DOHH2 (cell line): Measurements from ENCODE around the gene MAFG.

Experiments used
- H3F3A ChIP-seq: fragments of 200-600 bp; sonication (generic), shearing (Covaris generic); 2 replicates; pipeline ENCODE4 v1.6.0; 2016; ENCODE audit warnings: antibody characterized with exemption, mild to moderate bottlenecking; ENCODE audit not compliant: control insufficient read depth, insufficient read depth
- H3K27ac ChIP-seq: fragments of 200-600 bp; sonication (generic); 2 replicates; pipeline ENCODE4 v1.5.1; 2014; ENCODE audit warnings: low read depth, mild to moderate bottlenecking, low read length, moderate library complexity
- H3K27me3 ChIP-seq: fragments of 200-600 bp; sonication (generic); 2 replicates; pipeline ENCODE4 v1.6.1; 2014; ENCODE audit warnings: mild to moderate bottlenecking, low read length, mixed read lengths; ENCODE audit not compliant: control insufficient read depth
- H3K36me3 ChIP-seq: fragments of 200-600 bp; sonication (generic); 2 replicates; pipeline ENCODE4 v1.6.1; 2014; ENCODE audit warnings: mild to moderate bottlenecking, low read length, moderate library complexity, mixed read lengths; ENCODE audit not compliant: control insufficient read depth
- H3K4me1 ChIP-seq: fragments of 200-600 bp; sonication (generic); 2 replicates; pipeline ENCODE4 v1.6.1; 2014; ENCODE audit warnings: mild to moderate bottlenecking, low read length, mixed read lengths; ENCODE audit not compliant: control insufficient read depth
- H3K4me2 ChIP-seq: fragments of 200-600 bp; sonication (generic); 2 replicates; pipeline ENCODE4 v1.6.0; 2014; ENCODE audit warnings: mild to moderate bottlenecking, low read length, moderate library complexity
- H3K4me3 ChIP-seq: fragments of 200-600 bp; sonication (generic); 2 replicates; pipeline ENCODE4 v1.5.1; 2014; ENCODE audit warnings: mild to moderate bottlenecking, low read length, mixed read lengths
- H3K79me2 ChIP-seq: fragments of 200-600 bp; sonication (generic); 2 replicates; pipeline ENCODE4 v1.6.1; 2014; ENCODE audit warnings: mild to moderate bottlenecking, low read length, mixed read lengths; ENCODE audit not compliant: control insufficient read depth
- H3K9me2 ChIP-seq: fragments of 200-600 bp; sonication (generic); replicated peaks from 2 replicates; pipeline ENCODE4 v1.6.1; 2014; ENCODE audit warnings: mild to moderate bottlenecking, low read length, mixed read lengths; ENCODE audit not compliant: control insufficient read depth
- H3K9me3 ChIP-seq: fragments of 200-600 bp; sonication (generic); 2 replicates; pipeline ENCODE4 v1.6.1; 2014; ENCODE audit warnings: antibody characterized with exemption, low read length, mixed read lengths; ENCODE audit not compliant: control insufficient read depth, insufficient read depth
- H4K20me1 ChIP-seq: fragments of 200-600 bp; sonication (generic); 2 replicates; pipeline ENCODE4 v1.6.0; 2014; ENCODE audit warnings: low read depth, mild to moderate bottlenecking, antibody characterized with exemption, low read length, moderate library complexity; ENCODE audit not compliant: control insufficient read depth, insufficient read depth
- CTCF ChIP-seq: fragments of 200-600 bp; sonication (generic); IDR thresholded peaks from one replicate; pipeline ENCODE4 v1.5.1; 2014; ENCODE audit warnings: antibody characterized with exemption, mild to moderate bottlenecking, low read depth, low read length; ENCODE audit not compliant: poor library complexity, severe bottlenecking
- EZH2phosphoT487 ChIP-seq: fragments of 200-600 bp; sonication (generic); IDR thresholded peaks from 2 replicates; pipeline ENCODE4 v1.6.1; 2017; ENCODE audit warnings: borderline replicate concordance, mild to moderate bottlenecking, antibody characterized with exemption, low read length, moderate library complexity, mixed read lengths

Gene MAFG

DNA sequence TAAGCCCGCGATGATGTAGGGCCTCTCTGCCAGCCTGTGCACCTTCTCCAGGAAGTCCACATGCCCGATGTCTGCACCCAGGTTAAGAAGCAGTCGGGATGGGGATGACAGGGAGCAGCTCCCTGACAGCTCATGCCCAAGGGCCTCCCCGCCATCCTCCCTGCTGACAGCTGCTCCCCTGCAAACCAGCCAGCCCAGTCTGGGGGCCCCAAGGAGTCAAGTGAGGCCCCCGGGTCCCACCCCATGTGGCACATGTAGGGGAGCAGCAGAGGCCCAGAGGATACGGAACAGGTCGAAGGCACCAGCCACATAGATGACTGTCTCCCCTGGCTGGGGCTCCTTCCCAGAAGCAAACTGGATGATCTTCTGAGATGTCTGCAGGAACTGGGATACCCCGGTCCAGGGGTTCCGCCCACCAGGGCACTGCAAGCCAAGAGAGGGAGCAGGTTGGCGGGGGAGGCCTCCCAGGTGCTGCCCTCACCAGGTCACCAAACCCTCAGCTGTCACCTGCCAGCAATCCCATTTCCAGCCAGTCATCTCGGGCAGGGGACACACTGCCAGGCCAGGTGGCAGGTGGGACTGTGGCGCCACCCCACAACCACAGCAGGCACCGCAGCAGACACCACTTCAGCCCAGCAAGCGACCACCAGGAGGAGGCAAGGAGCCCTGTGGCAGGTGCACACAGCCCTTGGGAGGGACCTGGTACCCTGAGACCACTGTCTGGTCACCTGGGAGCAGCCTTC is 20.9 kb downstream of the MAFG start:
- H3K36me3 ChIP-seq, result peaks cover 55% of the 10 kb centered on the region
- no peaks in the 10 kb centered on the region for H3F3A ChIP-seq
- H3K9me3 ChIP-seq, result no peaks in the 10 kb centered on the region
- H3K27ac ChIP-seq, result no peak overlapping the region
- no peaks in the 10 kb centered on the region; the same call in 1 of the 2 replicates for H4K20me1 ChIP-seq
- H3K9me2 ChIP-seq, result no peaks in the 10 kb centered on the region
- H3K27me3 ChIP-seq, result no peaks in the 10 kb centered on the region; the same call in 1 of the 2 replicates
- peaks cover 17% of the 10 kb centered on the region for H3K79me2 ChIP-seq
- TF ChIP-seq CTCF, result peak; percentile 53
- no peak for TF ChIP-seq EZH2phosphoT487
- peaks cover 14% of the 10 kb centered on the region for H3K4me1 ChIP-seq
- H3K4me3 ChIP-seq, result no peak overlapping the region
- no peak overlapping the region for H3K4me2 ChIP-seq

- peaks cover 4% of the 10 kb centered on the region; the same call in 1 of the 2 replicates for H4K20me1 ChIP-seq
- H3K36me3 ChIP-seq, result peaks cover 54% of the 10 kb centered on the region
- no peaks in the 10 kb centered on the region for H3F3A ChIP-seq
- TF ChIP-seq EZH2phosphoT487 (no peak), CTCF (no peak)
- H3K4me2 ChIP-seq, result no peak overlapping the region
- no peaks in the 10 kb centered on the region for H3K9me3 ChIP-seq
- peaks cover 17% of the 10 kb centered on the region for H3K79me2 ChIP-seq
- peaks cover 12% of the 10 kb centered on the region for H3K4me1 ChIP-seq
- H3K27me3 ChIP-seq, result peaks cover 2% of the 10 kb centered on the region
- no peaks in the 10 kb centered on the region for H3K9me2 ChIP-seq
- no peak overlapping the region for H3K27ac ChIP-seq
- no peak overlapping the region for H3K4me3 ChIP-seq
Observed at GRCh38 chr17:81905993-81906392, 21.5 kb downstream of the MAFG start.

DNA sequence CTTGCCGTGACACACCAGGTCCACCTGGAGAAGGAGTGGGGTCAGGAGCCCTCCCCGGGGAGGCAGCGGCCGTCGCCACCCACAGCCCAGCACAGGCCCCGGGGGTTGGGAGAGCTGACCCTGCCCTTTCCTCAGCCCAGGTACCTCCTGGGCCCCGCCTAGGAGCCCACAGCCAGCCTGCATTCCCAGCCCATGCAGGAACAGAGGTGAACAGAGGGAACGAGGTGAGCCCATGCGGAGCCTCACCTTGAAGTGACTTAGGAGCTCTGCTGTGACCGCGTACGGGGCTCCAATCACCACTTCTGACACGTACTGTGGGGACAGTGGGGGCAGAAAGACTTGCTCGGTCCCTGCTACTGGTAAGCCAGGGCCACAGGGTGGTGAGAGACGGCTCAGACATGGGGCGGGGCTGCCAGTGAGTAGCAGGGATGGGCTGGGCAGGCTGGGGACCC is 22.1 kb downstream of the MAFG start:
- Histone ChIP-seq H3K4me2 (no peak overlapping the region), H3F3A (no peaks in the 10 kb centered on the region), H3K4me1 (peaks cover 12% of the 10 kb centered on the region), H3K27ac (no peak overlapping the region), H4K20me1 (peaks cover 4% of the 10 kb centered on the region; the same call in 1 of the 2 replicates), H3K9me2 (no peaks in the 10 kb centered on the region), H3K27me3 (peaks cover 2% of the 10 kb centered on the region), H3K4me3 (no peak overlapping the region), H3K79me2 (peaks cover 12% of the 10 kb centered on the region), H3K36me3 (peaks cover 51% of the 10 kb centered on the region), H3K9me3 (no peaks in the 10 kb centered on the region)
- no peak for TF ChIP-seq EZH2phosphoT487
- no peak for TF ChIP-seq CTCF
